HG02610 (cell line): Measurements from ENCODE around the gene DPP10.
"Not testable (repeated sequence)": the region's sequence is repeated elsewhere in the genome, so short reads cannot be mapped to it uniquely, and the experiment has no call there.

ENCODE experiments used
- ATAC-seq: cut with Tn5 transposase; IDR thresholded peaks from one replicate; pipeline ENCODE4 v1.9.1; 2021; ENCODE audit warnings: mild to moderate bottlenecking, moderate library complexity; ENCODE audit not compliant: unreplicated experiment

The DPP10 gene

GRCh38 chr2:114442510-114442909 is at the start of gene DPP10:
TSS of gene DPP10 (plus strand) at chr2:114442641.
- ATAC-seq, result no peak

GRCh38 chr2:114400890-114401289 is 41.6 kb upstream of the DPP10 start:
- peak; percentile 59 for ATAC-seq

GRCh38 chr2:114405247-114406116 is 37.0 kb upstream of the DPP10 start:
- no peak for ATAC-seq

GRCh38 chr2:114406347-114406746 is 36.1 kb upstream of the DPP10 start:
- ATAC-seq, result no peak

GRCh38 chr2:114407353-114407752 is 35.1 kb upstream of the DPP10 start:
- ATAC-seq, result not testable (repeated sequence)

GRCh38 chr2:114421781-114422180 is 20.7 kb upstream of the DPP10 start:
- no peak for ATAC-seq

GRCh38 chr2:114424699-114425098 is 17.7 kb upstream of the DPP10 start:
- no peak for ATAC-seq

- no peak for ATAC-seq
Observed at GRCh38 chr2:114426756-114427155, 15.7 kb upstream of the DPP10 start.

- ATAC-seq, result no peak
Observed at GRCh38 chr2:114436329-114436728, 6.1 kb upstream of the DPP10 start.

GRCh38 chr2:114446571-114446970 is 4.1 kb downstream of the DPP10 start:
- no peak for ATAC-seq

- ATAC-seq, result no peak
Observed at GRCh38 chr2:114450639-114451038, 8.2 kb downstream of the DPP10 start.

- no peak for ATAC-seq
Observed at GRCh38 chr2:114456566-114456965, 14.1 kb downstream of the DPP10 start.

GRCh38 chr2:114457956-114458355 is 15.5 kb downstream of the DPP10 start:
- no peak for ATAC-seq

GRCh38 chr2:114461116-114461515 is 18.7 kb downstream of the DPP10 start:
- no peak for ATAC-seq

GRCh38 chr2:114464961-114465706 is 22.7 kb downstream of the DPP10 start:
- ATAC-seq, result no peak

GRCh38 chr2:114468343-114468742 is 25.9 kb downstream of the DPP10 start:
- ATAC-seq, result no peak

- ATAC-seq, result no peak
Observed at GRCh38 chr2:114472246-114472645, 29.8 kb downstream of the DPP10 start.

GRCh38 chr2:114472726-114473125 is 30.3 kb downstream of the DPP10 start:
- no peak for ATAC-seq

- no peak for ATAC-seq
Observed at GRCh38 chr2:114488841-114489530, 46.5 kb downstream of the DPP10 start.

GRCh38 chr2:114495046-114495445 is 52.6 kb downstream of the DPP10 start:
- no peak for ATAC-seq

GRCh38 chr2:114496959-114497358 is 54.5 kb downstream of the DPP10 start:
- no peak for ATAC-seq
